ENCODE measurements around the gene KCTD12.

DNA sequence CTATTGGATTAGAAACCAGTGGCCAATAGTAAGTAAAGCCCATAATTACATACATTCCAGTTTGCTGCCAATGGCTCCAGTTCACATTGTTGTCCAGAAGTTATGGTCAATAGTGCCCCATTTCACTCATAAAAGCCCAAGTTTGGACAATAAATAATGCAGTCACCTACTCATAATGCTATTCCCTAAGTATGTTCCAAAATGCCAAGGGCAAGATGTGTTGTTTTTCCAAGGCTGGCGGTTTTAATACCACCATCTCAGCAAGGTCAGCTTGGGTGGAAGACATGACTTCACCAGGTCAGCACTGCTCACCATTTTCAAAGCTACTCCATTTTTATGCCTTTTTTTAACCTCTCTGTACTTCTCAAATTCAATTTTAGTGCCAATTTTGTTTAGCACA is 32.7 kb downstream of the KCTD12 start:
- no peak for TF ChIP-seq MAX (IDR thresholded peaks at IDR 0.05; ENCODE audit: insufficient read depth, insufficient read length)
- TF ChIP-seq, protein P1, sequence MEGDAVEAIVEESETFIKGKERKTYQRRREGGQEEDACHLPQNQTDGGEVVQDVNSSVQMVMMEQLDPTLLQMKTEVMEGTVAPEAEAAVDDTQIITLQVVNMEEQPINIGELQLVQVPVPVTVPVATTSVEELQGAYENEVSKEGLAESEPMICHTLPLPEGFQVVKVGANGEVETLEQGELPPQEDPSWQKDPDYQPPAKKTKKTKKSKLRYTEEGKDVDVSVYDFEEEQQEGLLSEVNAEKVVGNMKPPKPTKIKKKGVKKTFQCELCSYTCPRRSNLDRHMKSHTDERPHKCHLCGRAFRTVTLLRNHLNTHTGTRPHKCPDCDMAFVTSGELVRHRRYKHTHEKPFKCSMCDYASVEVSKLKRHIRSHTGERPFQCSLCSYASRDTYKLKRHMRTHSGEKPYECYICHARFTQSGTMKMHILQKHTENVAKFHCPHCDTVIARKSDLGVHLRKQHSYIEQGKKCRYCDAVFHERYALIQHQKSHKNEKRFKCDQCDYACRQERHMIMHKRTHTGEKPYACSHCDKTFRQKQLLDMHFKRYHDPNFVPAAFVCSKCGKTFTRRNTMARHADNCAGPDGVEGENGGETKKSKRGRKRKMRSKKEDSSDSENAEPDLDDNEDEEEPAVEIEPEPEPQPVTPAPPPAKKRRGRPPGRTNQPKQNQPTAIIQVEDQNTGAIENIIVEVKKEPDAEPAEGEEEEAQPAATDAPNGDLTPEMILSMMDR (IDR thresholded peaks at IDR 0.05; ENCODE audit: extremely low read depth in 1 of 2, insufficient read depth in 1 of 2, low read depth in 1 of 2, low read length in 2 of 2): no peak
- no peak for TF ChIP-seq POLR2A (IDR thresholded peaks at IDR 0.05; ENCODE audit: low read depth, low read length)
- TF ChIP-seq GATA2 (IDR thresholded peaks at IDR 0.05; ENCODE audit: insufficient read depth, insufficient read length, low read depth, low read length): no peak
- no peak for TF ChIP-seq EZH2 (IDR thresholded peaks at IDR 0.05; ENCODE audit: borderline replicate concordance, low read depth, low read length, severe bottlenecking)
- no peak for TF ChIP-seq JUN (IDR thresholded peaks at IDR 0.05; ENCODE audit: borderline replicate concordance, insufficient read depth, insufficient read length, low read depth)
- TF ChIP-seq POLR2AphosphoS5 (IDR thresholded peaks at IDR 0.05; ENCODE audit: insufficient read depth, low read depth, low read length): no peak
- TF ChIP-seq FOS (IDR thresholded peaks at IDR 0.05; ENCODE audit: borderline replicate concordance, insufficient read depth, low read length): no peak

Measured in endothelial cell of umbilical vein (primary cell).